Gastrocnemius medialis (tissue), 4 donors: ENCODE data around the gene CFAP77.

ENCODE experiments used
- CTCF ChIP-seq, 5 experiments: fragments of 450-650 bp in 3 of 5; fragments of 200-600 bp in 2 of 5; sonication (generic) in 2 of 5; IDR thresholded peaks in 4 of 5; conservative IDR thresholded peaks in 1 of 5; 1 replicate in 4 of 5; 2 replicates in 1 of 5; pipeline ENCODE4 v1.5.1; 2016 to 2019; ENCODE audit warnings: antibody characterized with exemption in 5 of 5, mild to moderate bottlenecking in 3 of 5, moderate library complexity in 3 of 5
- POLR2A ChIP-seq, 2 donors: fragments of 450-650 bp; IDR thresholded peaks; one replicate each; pipeline ENCODE4 v1.6.1; 2017; ENCODE audit warnings: antibody characterized with exemption in 2 of 2, mild to moderate bottlenecking in 2 of 2, moderate library complexity in 2 of 2

GRCh38 chr9:132585954-132586829 is 176.2 kb downstream of the CFAP77 start:
- TF ChIP-seq CTCF (IDR thresholded peaks at IDR 0.05 in 4 of 5, conservative IDR thresholded peaks at IDR 0.05 in 1 of 5) (no peak), POLR2A (IDR thresholded peaks at IDR 0.05) (no peak)
